ENCODE results near the gene PRF1.
"Not testable (repeated sequence)": the region's sequence is repeated elsewhere in the genome, so short reads cannot be mapped to it uniquely, and the experiment has no call there.

Gene PRF1

DNA sequence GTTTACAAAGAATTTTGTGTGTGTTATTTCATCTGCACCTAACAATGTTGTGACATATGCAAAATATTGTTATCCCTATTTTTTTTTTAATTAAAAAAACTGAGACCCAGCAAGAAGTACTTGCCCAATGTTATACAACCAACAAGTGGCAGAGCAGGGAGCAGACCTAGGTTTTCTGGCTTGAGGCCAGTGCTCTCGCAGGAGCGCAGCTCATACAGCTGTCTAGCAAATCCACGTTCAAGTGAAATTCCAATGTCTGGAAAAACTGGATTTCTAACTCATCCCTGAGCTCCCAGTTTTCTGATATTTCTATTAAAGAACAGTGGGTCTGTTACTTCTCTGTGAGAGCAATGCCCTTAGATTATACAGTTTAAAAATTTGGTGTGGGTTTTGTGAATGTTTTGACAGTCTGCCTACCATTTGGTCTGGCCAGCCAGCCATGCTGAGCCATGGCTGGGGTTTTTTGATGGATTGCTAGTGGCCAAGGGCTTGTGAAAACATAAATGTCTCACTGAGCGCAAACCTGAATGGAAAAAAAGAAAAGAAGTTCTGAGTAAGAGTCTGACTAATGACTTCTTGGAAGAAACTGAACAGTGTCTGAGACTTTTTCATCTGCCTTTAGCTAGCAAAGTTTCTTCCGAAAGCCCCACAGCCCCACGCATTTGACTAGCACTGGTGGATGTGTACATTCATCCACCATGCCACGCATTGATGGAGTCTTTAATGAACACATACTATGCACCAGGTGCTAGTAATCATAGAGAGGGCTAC, 15.4 kb upstream of the PRF1 start:
- no peak for DNase-seq (ENCODE audit: low spot score)

DNA sequence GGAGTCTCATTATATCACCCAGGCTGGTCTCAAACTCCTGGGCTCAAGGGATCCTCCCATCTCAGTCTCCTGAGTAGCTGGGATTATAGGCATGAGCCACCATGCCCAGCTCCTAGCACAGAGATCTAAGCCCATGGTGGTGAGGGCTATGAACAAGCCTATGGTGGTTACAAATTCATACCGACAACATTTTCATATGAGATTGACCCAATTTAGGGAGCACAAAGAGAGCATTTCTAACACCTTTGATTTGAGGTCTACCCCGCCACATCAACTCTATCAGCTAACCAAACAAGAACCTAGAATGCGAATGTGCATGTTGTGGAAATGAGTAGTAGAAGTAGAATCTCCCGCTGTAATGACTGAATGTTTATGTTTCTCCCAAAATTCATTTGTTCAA, 14.2 kb upstream of the PRF1 start:
- no peak for DNase-seq (ENCODE audit: low spot score)

DNA sequence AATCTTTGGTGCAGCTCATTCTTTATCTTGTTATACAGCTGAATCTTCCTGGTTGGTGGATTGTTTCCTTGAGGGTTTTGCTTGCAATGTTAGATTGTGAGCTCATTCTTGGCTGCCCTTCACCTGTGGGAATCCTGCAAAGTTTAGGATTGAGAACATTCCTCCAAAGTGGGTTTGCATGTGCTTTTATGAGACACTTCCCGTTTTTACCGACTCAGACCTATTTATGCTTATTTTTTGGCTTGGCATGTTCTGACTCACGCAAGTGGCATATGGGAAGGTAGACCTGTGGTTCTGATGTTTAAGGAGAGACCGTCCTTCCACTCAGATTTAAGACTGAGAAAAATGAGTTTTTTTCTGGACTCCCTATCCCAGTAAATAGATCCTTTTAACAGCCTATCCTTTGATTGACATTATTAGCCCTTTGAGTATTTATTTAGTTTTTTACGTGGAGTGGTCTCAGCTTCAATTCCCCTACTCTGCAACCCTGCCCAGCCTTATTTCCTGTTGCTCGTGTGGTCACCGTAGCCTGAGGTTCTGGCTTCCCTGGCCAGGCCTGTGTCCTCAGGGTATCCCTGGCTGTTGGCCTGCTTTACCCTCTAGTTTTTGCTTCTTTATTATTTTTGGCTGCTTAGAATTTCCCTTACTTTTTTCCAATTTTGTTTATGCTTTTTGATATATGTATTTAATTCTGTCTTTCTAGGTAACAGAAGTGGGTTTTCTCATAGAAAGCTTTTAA, 13.4 kb upstream of the PRF1 start:
- no peak for DNase-seq (ENCODE audit: low spot score)

DNA sequence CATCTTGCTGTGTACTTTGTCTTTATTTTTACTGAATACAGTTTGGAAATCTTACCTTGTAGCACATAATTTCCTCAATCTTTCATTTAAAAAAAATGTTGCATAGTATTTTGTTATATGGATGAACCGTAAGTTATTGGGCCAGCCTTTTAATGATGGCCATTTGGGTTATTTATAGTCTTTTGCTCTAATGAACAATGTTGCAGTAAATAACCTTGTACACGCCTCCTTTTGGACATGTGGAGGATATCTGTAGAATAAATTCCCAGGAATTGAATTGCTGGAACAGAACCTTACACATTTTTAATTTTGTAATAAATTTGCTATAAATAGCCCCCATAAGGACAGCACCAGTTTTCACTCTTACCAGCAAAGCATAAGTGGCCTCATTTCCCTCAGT, 12.7 kb upstream of the PRF1 start:
- no peak for DNase-seq (ENCODE audit: low spot score)

- not testable (repeated sequence) for DNase-seq (ENCODE audit: low spot score)
These were observed 11.8 kb upstream of the PRF1 start for GRCh38 chr10:70614364-70614763.

DNA sequence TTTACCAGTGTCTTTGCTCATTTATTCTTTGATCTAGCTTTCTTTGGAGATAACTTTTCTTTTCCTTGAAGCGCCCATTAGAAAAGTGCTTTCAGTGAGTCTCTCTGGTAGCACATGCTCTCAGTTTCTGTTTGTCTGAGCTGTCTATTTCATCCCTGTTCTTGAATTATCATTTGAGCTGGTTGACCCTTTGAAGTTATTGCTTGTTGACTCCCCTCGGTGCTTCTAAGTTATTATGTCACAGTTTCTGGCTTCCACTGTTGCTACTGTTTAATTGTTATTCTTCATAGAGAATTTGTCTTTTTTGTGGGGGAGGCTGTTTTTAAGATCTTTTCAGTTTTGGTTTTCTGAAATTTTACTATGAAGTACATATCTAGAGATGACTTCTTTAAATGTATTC, 11.4 kb upstream of the PRF1 start:
- no peak for DNase-seq (ENCODE audit: low spot score)

GRCh38 chr10:70607936-70608335, 5.4 kb upstream of the PRF1 start:
- no peak for DNase-seq (ENCODE audit: low spot score)

DNA sequence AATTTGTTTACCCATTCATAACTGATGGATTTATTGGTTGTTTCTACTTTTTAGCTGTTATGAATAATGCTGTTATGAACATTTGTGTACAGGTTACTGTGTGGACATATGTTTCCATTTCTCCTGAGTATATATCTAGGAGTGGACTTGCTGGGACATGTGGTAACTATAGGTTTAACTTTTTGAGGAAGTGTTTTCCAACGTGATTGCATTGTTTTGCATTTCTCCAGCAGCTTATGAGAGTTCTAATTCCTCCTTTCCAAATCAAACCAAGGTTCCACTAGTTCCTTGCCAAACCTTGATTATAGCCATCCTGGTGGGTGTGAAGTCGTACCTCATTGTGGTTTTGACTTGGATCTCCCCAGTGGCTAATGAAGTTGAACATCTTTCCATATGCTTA, 2.6 kb upstream of the PRF1 start:
- DNase-seq (ENCODE audit: low spot score), result no peak

GRCh38 chr10:70604106-70604505, 1.6 kb upstream of the PRF1 start:
- no peak for DNase-seq (ENCODE audit: low spot score)

DNA sequence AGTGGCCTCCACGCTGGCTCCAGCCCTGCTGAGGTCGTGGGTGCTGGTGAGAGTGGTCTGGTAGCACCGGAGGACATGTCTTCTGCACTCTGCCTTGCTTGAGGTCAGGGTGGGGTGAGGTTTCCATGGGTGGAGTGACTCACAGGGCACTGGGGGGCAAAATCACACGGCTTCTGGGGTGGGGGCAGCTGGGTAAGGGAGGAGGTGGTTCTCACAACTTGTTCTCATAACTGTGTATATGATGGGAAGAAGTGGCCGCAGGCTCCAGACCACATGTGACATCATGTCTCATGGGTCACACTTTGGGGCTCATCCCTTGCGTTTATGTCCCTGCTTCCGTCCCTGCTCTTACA, 884 bp upstream of the PRF1 start:
- peak; percentile 9 for DNase-seq (ENCODE audit: low spot score)

DNA sequence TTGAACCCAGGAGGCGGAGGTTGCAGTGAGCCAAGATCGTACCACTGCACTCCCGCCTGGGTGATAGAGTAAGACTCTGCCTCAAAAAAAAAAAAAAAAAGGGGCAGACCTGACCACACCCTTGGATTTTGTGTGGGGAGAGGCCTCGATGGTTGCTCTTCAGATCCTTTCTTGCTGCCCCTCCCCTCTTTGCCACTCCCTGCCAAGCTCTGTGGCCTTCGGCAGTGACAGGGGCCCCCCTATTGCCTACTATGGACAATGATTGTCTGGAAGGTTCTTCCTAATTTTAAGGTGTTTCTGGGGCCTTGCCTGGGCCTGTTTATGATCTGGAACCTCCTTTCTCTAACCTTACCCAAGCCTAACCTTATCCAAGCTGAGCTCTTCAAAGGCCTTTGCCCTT, 795 bp downstream of the PRF1 start:
- no peak for DNase-seq (ENCODE audit: low spot score)

DNA sequence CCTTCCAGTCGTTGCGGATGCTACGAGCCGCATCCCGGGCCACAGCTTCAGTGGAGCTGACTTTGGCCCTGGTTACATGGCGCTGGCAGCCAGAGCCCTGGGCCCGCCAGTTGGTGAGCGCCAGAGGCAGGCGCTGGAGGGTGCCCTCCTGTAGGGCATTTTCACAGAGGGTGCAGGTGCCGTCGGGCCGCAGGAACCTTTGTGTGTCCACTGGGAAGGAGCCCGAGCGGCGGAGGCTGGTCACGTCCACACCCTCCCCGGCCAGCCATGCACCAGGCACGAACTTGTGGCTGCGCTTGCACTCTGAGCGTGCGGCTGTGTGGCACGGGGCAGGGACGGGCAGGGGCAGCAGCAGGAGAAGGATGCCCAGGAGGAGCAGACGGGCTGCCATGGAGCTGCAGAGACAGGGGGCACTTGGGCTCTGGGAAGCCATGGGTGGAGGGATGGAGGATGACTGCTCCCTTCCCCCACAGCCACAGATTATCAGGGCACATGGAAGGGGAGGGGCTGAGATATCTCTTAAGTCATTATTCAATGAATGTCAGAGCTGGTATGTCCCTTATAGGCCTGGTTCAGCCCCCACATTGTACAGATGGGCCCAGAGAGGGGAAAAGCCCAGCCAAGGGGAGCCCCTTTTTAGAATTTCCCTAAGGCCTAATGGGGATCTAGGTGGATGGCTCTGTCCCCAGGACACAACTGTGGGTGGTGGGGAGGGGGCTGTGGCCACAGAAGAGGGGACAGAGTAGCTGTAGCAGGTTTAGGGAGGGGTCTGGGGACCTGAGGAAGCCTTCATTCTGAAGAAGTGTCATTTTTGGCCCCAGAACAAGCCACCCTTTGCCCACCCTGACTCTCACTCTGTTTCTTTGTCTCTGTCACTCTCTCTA, 1.8 kb downstream of the PRF1 start:
- DNase-seq (ENCODE audit: low spot score), result no peak

DNA sequence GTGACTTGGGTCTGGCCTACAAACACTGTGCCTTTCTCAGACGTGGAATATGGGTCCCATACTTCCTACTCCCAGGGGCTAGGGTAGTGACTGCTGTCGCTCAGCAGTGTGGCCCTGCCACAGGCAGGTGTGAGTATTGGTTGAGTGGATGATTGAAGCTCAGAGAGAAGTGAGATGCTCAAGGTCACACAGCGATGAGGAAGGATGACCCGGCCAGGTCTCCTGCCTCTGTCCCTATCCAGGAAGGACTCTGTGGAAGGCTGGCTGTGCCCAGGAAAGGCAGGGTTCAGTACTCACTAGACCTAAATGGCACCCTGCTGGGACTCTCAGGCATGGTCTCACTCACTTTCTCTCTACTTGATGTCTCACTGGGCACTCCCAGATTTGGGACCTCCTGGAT, 2.8 kb downstream of the PRF1 start:
- DNase-seq (ENCODE audit: low spot score), result no peak

DNA sequence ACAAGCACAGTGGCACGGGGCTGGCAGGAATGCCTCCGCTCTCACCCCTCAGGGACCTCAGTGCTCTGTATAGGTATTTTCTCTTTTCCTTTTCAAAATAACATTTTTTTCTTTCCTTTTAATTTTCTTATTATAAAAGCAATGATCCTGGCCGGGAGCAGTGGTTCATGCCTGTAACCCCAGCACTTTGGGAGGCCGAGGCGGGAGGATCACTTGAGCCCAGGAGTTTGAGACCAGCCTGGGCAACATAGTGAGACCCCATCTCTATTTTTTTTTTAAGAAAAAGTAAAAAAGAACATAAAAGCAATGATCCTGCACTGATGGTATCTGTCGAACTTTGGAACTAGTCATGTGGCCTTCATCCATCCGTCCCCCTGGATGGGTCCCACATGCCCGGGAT, 3.2 kb downstream of the PRF1 start:
- DNase-seq (ENCODE audit: low spot score), result no peak

DNA sequence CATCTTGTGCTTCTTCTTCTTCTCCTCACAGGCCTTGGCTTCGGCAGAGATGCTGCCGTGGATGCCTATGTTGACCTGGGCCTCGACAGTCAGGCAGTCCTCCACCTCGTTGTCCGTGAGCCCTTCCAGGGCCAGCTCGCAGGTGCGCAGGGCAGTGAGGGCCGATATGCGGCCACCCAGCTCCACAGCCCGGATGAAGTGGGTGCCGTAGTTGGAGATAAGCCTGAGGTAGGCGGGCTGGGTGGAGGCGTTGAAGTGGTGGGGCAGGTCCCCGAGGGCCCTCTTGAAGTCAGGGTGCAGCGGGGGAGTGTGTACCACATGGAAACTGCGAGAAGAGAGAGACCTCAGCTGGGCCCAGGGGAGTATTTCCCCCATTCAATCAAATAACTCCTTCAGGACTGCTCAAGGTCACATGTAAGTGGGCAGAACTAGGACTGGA, 3.7 kb downstream of the PRF1 start:
- no peak for DNase-seq (ENCODE audit: low spot score)

- DNase-seq (ENCODE audit: low spot score), result no peak
These were observed 4.4 kb downstream of the PRF1 start for GRCh38 chr10:70597856-70598815.

GRCh38 chr10:70596860-70597809, 5.4 kb downstream of the PRF1 start:
- no peak for DNase-seq (ENCODE audit: low spot score)

GRCh38 chr10:70596110-70596798, 6.3 kb downstream of the PRF1 start:
- no peak for DNase-seq (ENCODE audit: low spot score)

DNA sequence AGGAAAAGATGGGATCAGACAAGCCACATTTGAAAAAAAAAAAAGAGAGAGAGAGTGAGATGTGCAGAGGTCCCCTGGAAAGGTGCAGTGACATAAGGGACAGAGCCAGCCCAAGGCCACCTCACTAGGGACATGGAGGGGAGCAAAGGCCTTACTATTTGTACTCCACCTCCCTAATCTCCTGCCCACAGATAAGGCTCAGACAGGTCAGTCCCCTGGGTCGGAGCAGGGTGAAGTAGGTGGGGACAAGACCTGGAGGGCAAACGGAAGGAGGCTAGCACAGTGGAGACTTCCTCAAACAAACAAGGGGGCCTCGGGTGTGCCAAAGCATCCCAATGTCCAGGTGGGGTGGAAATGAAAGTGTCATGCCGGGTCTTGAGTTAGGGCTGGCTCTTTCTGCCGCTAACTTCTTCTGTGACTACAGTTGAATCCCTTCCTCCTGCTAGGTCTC, 7.0 kb downstream of the PRF1 start:
- no peak for DNase-seq (ENCODE audit: low spot score)

- DNase-seq (ENCODE audit: low spot score), result no peak
These were observed 8.4 kb downstream of the PRF1 start for GRCh38 chr10:70594161-70594560.

Measured in CD4-positive, alpha-beta T cell treated with Interleukin-6 at 100 ng/mL for 8 hours (primary cell).